MM.1S (cell line): ENCODE measurements around the gene ANO3.

ENCODE experiments used
- DNase-seq: peaks from one replicate; pipeline ENCODE4 v3.0.0-alpha.2; 2015
- H2AFZ ChIP-seq: fragments of 300-600 bp; sonication (generic); 2 replicates; pipeline ENCODE4 v1.6.0; 2016; ENCODE audit warnings: antibody characterized with exemption, low read length
- H3F3A ChIP-seq: fragments of 300-600 bp; sonication (generic); 2 replicates; pipeline ENCODE4 v1.6.1; 2016; ENCODE audit warnings: mild to moderate bottlenecking, antibody characterized with exemption, low read length, moderate library complexity, mixed read lengths; ENCODE audit not compliant: insufficient read depth
- H3K27ac ChIP-seq: fragments of 300-600 bp; sonication (generic); 2 replicates; pipeline ENCODE4 v1.5.1; 2016; ENCODE audit warnings: mild to moderate bottlenecking, low read length
- H3K27me3 ChIP-seq: fragments of 300-600 bp; sonication (generic); replicated peaks from 2 replicates; pipeline ENCODE4 v1.6.0; 2016; ENCODE audit warnings: low read length; ENCODE audit not compliant: insufficient read depth
- H3K36me3 ChIP-seq: fragments of 300-600 bp; sonication (generic); replicated peaks from 2 replicates; pipeline ENCODE4 v1.6.1; 2016; ENCODE audit warnings: mild to moderate bottlenecking, low read length, mixed read lengths; ENCODE audit not compliant: insufficient read depth
- H3K4me1 ChIP-seq: fragments of 300-600 bp; sonication (generic); 2 replicates; pipeline ENCODE4 v1.6.1; 2016; ENCODE audit warnings: low read length, mixed read lengths
- H3K4me2 ChIP-seq: fragments of 300-600 bp; sonication (generic); 2 replicates; pipeline ENCODE4 v1.6.0; 2016; ENCODE audit warnings: low read depth, low read length
- H3K4me3 ChIP-seq: fragments of 300-600 bp; sonication (generic); 2 replicates; pipeline ENCODE4 v1.5.1; 2016; ENCODE audit warnings: low read length, mixed read lengths
- H3K79me2 ChIP-seq: fragments of 300-600 bp; sonication (generic); 2 replicates; pipeline ENCODE4 v1.6.1; 2016; ENCODE audit warnings: mixed run types, low read length, mixed read lengths
- H3K9ac ChIP-seq: fragments of 300-600 bp; sonication (generic); 2 replicates; pipeline ENCODE4 v1.6.1; 2016; ENCODE audit warnings: low read length, mixed read lengths
- H3K9me2 ChIP-seq: fragments of 300-600 bp; sonication (generic); replicated peaks from 2 replicates; pipeline ENCODE4 v1.6.1; 2016; ENCODE audit warnings: mild to moderate bottlenecking, low read length, mixed read lengths; ENCODE audit not compliant: insufficient read depth
- H3K9me3 ChIP-seq: fragments of 300-600 bp; sonication (generic); replicated peaks from 2 replicates; pipeline ENCODE4 v1.6.1; 2016; ENCODE audit warnings: mild to moderate bottlenecking, low read length, mixed read lengths; ENCODE audit not compliant: insufficient read depth
- H4K20me1 ChIP-seq: fragments of 300-600 bp; sonication (generic); 2 replicates; pipeline ENCODE4 v1.6.1; 2016; ENCODE audit warnings: mild to moderate bottlenecking, low read length, moderate library complexity, mixed read lengths; ENCODE audit not compliant: insufficient read depth
- EZH2 ChIP-seq: fragments of 300-600 bp; sonication (generic); optimal IDR thresholded peaks from 2 replicates; pipeline ENCODE3; 2017; ENCODE audit warnings: low read depth, mild to moderate bottlenecking, antibody characterized with exemption, low read length, mixed read lengths
- EZH2phosphoT487 ChIP-seq: fragments of 300-600 bp; sonication (generic); IDR thresholded peaks from 2 replicates; pipeline ENCODE4 v1.6.1; 2018; ENCODE audit warnings: antibody characterized with exemption, low read length
- TF ChIP-seq, protein P1 (sequence below): fragments of 300-600 bp; sonication (generic); IDR thresholded peaks from 2 replicates; pipeline ENCODE4 v1.5.1; 2016; ENCODE audit warnings: antibody characterized with exemption, low read length, mixed read lengths

Gene ANO3

GRCh38 chr11:26348776-26349175 lies 16.8 kb downstream of the ANO3 start:
- H3K9ac ChIP-seq: no peak overlapping the region
- no peak overlapping the region for H3K4me3 ChIP-seq
- no peaks in the 10 kb centered on the region for H3K27me3 ChIP-seq
- H3K9me3 ChIP-seq: no peaks in the 10 kb centered on the region
- H3K9me2 ChIP-seq: no peaks in the 10 kb centered on the region
- no peak overlapping the region for H3K4me2 ChIP-seq
- H3F3A ChIP-seq: no peaks in the 10 kb centered on the region
- H3K4me1 ChIP-seq: no peaks in the 10 kb centered on the region
- no peaks in the 10 kb centered on the region for H3K79me2 ChIP-seq
- TF ChIP-seq EZH2 (no peak), EZH2phosphoT487 (no peak)
- TF ChIP-seq, protein P1, sequence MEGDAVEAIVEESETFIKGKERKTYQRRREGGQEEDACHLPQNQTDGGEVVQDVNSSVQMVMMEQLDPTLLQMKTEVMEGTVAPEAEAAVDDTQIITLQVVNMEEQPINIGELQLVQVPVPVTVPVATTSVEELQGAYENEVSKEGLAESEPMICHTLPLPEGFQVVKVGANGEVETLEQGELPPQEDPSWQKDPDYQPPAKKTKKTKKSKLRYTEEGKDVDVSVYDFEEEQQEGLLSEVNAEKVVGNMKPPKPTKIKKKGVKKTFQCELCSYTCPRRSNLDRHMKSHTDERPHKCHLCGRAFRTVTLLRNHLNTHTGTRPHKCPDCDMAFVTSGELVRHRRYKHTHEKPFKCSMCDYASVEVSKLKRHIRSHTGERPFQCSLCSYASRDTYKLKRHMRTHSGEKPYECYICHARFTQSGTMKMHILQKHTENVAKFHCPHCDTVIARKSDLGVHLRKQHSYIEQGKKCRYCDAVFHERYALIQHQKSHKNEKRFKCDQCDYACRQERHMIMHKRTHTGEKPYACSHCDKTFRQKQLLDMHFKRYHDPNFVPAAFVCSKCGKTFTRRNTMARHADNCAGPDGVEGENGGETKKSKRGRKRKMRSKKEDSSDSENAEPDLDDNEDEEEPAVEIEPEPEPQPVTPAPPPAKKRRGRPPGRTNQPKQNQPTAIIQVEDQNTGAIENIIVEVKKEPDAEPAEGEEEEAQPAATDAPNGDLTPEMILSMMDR: no peak
- no peak overlapping the region for H2AFZ ChIP-seq
- no peak for DNase-seq
- no peaks in the 10 kb centered on the region for H4K20me1 ChIP-seq
- H3K27ac ChIP-seq: no peak overlapping the region
- no peaks in the 10 kb centered on the region for H3K36me3 ChIP-seq

DNA sequence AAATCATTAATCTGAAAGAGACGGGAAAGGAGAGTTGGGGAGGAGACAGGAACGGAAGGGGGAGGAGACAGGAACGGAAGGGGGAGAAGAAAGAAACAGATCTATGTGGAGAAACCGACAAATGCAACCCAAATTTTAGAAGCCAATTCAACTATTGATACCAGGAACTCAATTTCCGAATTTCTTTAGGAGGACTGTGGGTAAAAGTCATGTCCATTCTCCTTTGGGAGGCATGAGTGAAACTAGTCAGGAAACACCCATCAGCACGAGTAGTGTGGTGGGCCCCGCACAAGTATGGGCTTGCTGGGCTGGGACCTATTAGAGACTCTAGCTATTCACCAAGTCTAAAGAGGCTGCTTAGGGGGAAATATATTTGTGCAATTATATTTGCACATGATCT lies 18.1 kb downstream of the ANO3 start:
- H3K36me3 ChIP-seq: no peaks in the 10 kb centered on the region
- H3K27ac ChIP-seq: no peak overlapping the region
- DNase-seq: no peak
- H3K4me3 ChIP-seq: no peak overlapping the region
- H3K4me2 ChIP-seq: no peak overlapping the region
- TF ChIP-seq EZH2phosphoT487: no peak
- TF ChIP-seq EZH2: no peak
- TF ChIP-seq, protein P1: no peak
- no peaks in the 10 kb centered on the region for H3K79me2 ChIP-seq
- no peaks in the 10 kb centered on the region for H3K4me1 ChIP-seq
- no peak overlapping the region for H3K9ac ChIP-seq
- no peaks in the 10 kb centered on the region for H3K27me3 ChIP-seq
- H3K9me2 ChIP-seq: no peaks in the 10 kb centered on the region
- H4K20me1 ChIP-seq: no peaks in the 10 kb centered on the region
- H3K9me3 ChIP-seq: no peaks in the 10 kb centered on the region
- no peak overlapping the region for H2AFZ ChIP-seq
- no peaks in the 10 kb centered on the region for H3F3A ChIP-seq

- H3K9me3 ChIP-seq: no peaks in the 10 kb centered on the region
- no peak overlapping the region for H2AFZ ChIP-seq
- TF ChIP-seq EZH2phosphoT487 (no peak), EZH2 (no peak)
- TF ChIP-seq, protein P1: no peak
- H3K27me3 ChIP-seq: no peaks in the 10 kb centered on the region
- no peaks in the 10 kb centered on the region for H3F3A ChIP-seq
- H3K9me2 ChIP-seq: no peaks in the 10 kb centered on the region
- no peak overlapping the region for H3K4me3 ChIP-seq
- no peaks in the 10 kb centered on the region for H3K4me1 ChIP-seq
- no peak for DNase-seq
- H3K27ac ChIP-seq: no peak overlapping the region
- H3K36me3 ChIP-seq: no peaks in the 10 kb centered on the region
- H3K79me2 ChIP-seq: no peaks in the 10 kb centered on the region
- H3K9ac ChIP-seq: no peak overlapping the region
- H3K4me2 ChIP-seq: no peak overlapping the region
- H4K20me1 ChIP-seq: no peaks in the 10 kb centered on the region
Observed at GRCh38 chr11:26353010-26353409, 21.1 kb downstream of the ANO3 start.
